Heart left ventricle (tissue), 13 donors: ENCODE results near the gene PFDN4.

Experiments
- POLR2A ChIP-seq, 2 donors: fragments of 450-650 bp; IDR thresholded peaks; one replicate each; pipeline ENCODE4 v1.6.1; 2017; ENCODE audit warnings: antibody characterized with exemption in 2 of 2, mild to moderate bottlenecking in 2 of 2, moderate library complexity in 2 of 2
- TF ChIP-seq, protein P1 (sequence below), 12 donors: fragments of 200-600 bp; sonication (generic) in 4 of 12; IDR thresholded peaks; one replicate each; pipeline versions ENCODE4 v1.5.0 to v1.8.0; 2018 to 2022; ENCODE audit warnings: antibody characterized with exemption in 12 of 12, mild to moderate bottlenecking in 5 of 12
- donor health status: ischemic (EF 13 %, LVEDD 7.1; RV severe dilation, severe dysfunction).
- donor health status: DM: no; HTN: yes; CAD: no.
- donor health status: DM: no; HTN: no; CAD: no.
- donor health status: ischemic (EF 25% LVEDD 6.9; RV normal size, moderate dysfunction).
- donor health status: ischemic (EF 25% LVEDD 5.7; RV mildly dilated, moderate dysfunction).
- donor health status: ischemic (EF 35%, LVEDD 5.7; RV mildly dilated, moderate dysfunction).
- donor health status: nonischemic (EF 11% LVEDD 7.7; RV severe dilation, severe dysfunction).
- donor health status: DM: yes; HTN: yes; CAD: no.
- donor health status: PGD.
- donor health status: ischemic (EF 29% LVEDD 5.4; RV normal size, mild dysfunction).
- donor health status: nonischemic (EF 23%, LVEDD 6.1; RV moderate dilation, normal function).

DNA sequence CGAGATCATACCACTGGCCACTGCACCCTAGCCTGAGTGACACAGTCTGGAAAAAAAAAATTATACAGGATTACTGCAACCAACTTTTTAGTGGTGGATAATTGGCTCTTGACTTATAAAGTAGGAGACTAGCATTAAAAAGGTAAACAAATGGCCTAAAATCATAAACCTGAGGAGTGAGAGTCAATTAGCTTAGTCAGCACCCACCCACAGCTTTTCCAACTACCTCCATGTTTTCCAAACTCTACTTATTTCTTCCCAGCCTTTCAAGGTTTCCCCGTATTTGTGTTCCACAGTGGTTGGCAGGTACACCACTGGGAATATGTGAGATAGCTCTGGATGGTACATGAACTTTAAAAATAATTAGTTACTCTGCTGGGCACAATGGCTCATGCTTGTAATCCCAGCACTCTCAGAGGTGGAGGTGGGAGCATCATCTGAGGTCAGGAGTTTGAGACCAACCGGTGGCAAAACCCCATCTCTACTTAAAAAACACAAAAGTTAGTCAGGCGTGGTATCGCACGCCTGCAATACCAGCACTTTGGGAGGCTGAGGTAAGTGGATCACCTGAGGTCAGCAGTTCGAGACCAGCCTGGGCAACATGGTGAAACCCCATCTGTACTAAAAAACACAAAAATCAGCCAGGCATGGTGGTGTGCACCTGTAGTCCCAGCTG is 40.8 kb upstream of the PFDN4 start:
- TF ChIP-seq, protein P1, sequence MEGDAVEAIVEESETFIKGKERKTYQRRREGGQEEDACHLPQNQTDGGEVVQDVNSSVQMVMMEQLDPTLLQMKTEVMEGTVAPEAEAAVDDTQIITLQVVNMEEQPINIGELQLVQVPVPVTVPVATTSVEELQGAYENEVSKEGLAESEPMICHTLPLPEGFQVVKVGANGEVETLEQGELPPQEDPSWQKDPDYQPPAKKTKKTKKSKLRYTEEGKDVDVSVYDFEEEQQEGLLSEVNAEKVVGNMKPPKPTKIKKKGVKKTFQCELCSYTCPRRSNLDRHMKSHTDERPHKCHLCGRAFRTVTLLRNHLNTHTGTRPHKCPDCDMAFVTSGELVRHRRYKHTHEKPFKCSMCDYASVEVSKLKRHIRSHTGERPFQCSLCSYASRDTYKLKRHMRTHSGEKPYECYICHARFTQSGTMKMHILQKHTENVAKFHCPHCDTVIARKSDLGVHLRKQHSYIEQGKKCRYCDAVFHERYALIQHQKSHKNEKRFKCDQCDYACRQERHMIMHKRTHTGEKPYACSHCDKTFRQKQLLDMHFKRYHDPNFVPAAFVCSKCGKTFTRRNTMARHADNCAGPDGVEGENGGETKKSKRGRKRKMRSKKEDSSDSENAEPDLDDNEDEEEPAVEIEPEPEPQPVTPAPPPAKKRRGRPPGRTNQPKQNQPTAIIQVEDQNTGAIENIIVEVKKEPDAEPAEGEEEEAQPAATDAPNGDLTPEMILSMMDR (IDR thresholded peaks at IDR 0.05): no peak
- no peak for TF ChIP-seq POLR2A (IDR thresholded peaks at IDR 0.05)
